CD4-positive, alpha-beta T cell treated with Interleukin-12 subunit alpha and Interleukin-12 subunit beta, for 1 hour (primary cell): ENCODE results near the gene SLC39A9.

Experiments used
- DNase-seq: peaks from one replicate; pipeline ENCODE4 v3.0.0-alpha.2; 2020

The SLC39A9 gene

GRCh38 chr14:69505338-69506240 lies 107.1 kb downstream of the SLC39A9 start:
- no peak for DNase-seq

- no peak for DNase-seq
These were observed 107.7 kb downstream of the SLC39A9 start for GRCh38 chr14:69506241-69506595.
